ENCODE results near the gene NTHL1.
"Not testable (repeated sequence)": the region's sequence is repeated elsewhere in the genome, so short reads cannot be mapped to it uniquely, and the experiment has no call there.

Gene NTHL1

DNA sequence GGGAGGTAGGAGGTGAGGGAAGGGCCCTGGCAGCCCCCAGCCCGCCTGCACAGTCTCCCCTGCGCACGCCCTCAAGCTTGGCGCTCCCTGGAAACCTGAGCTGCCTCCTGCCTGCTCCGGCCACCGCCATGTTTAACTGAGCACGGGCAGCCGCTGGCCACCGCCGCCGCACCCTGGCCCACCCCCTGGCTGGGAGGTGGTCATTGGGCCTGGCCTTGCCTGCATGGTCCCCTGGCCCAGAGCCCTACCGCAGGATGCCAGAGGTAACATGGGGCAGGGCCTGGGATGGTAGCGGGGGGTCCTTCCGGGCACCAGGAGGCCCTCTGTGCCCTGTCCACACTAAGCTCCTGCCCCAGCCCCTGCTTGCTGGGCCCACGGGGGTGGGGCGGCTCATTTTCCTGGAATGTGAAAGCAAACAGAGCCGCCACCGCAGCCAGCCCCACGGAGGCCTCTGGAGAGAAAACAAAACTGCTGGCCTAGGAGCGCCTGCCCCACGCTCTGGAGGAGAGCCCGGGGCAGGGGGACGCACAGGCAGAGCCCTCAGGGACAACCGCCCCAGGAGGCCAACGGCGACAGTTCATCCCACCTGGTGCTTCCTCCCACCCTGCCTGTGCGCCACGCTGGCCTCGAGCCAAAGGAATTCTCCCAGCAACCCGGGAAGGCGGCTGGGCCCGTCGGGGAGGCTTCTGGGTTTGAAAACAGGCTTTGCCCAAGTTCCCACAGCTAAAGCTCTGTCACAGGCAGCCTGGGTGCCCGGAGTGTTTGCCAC, 12.0 kb downstream of the NTHL1 start:
- Histone ChIP-seq H3K36me3 (ENCODE audit: insufficient read depth, low read length) (peaks cover 3% of the 10 kb centered on the region; the same call in 1 of the 2 replicates), H3K9me3 (ENCODE audit: low read depth, low read length) (no peaks in the 10 kb centered on the region), H3K9ac (ENCODE audit: insufficient read length) (peak overlapping the region; percentile 64), H3K27ac (peak overlapping the region; percentile 99), H3K4me3 (peak overlapping the region; percentile 47)
- TF ChIP-seq FOXP2 (optimal IDR thresholded peaks at IDR 0.05; ENCODE audit: control extremely low read depth, extremely low read length, insufficient read depth), result no peak
- no peak for TF ChIP-seq POLR2AphosphoS5 (IDR thresholded peaks at IDR 0.05; ENCODE audit: borderline replicate concordance, low read depth, low read length)
- TF ChIP-seq EZH2 (IDR thresholded peaks at IDR 0.05), result no peak
- DNase-seq (ENCODE audit: low read depth, low spot score), result no peak

DNA sequence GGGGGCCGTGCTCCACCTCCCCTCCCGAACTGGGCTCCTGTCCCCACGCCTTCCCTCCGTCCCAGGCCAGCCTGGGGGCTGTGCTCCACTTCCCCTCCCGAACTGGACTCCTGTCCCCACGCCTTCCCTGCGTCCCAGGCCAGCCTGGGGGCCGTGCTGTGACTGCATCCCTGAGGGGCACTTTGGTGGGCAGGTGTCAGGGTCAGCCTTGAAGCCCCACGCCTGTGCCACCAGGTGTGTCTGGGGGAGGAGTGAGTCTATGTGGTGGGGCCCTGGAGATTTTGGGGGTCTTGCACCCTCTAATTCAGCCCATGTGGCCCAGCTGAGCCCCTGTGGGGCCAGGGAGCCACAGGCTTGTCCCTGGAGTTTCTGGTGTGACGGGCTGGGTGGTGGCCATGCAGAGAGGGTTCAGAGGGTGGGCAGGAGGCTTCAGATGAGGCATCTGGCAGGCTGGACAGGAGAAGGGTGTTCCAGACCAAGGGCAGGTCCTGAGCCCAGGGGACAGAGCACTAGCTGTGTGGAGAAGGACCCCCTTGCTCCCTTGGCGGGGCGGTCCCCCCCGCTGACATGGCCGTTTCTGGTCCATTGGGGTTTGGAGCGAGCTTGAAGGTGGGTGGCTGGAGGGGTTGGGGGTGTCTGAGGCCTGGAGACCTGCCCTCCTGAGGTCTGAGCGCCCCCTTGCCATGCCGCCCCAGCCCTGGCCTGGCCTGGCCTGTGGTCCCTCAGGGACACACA, 12.8 kb downstream of the NTHL1 start:
- Histone ChIP-seq H3K27ac (peak overlapping the region; percentile 99), H3K9me3 (ENCODE audit: low read depth, low read length) (no peaks in the 10 kb centered on the region), H3K36me3 (ENCODE audit: insufficient read depth, low read length) (peaks cover 3% of the 10 kb centered on the region; the same call in 1 of the 2 replicates), H3K9ac (ENCODE audit: insufficient read length) (no peak overlapping the region), H3K4me3 (no peak overlapping the region)
- TF ChIP-seq FOXP2 (optimal IDR thresholded peaks at IDR 0.05; ENCODE audit: control extremely low read depth, extremely low read length, insufficient read depth) (no peak), EZH2 (IDR thresholded peaks at IDR 0.05) (no peak), POLR2AphosphoS5 (IDR thresholded peaks at IDR 0.05; ENCODE audit: borderline replicate concordance, low read depth, low read length) (no peak)
- DNase-seq (ENCODE audit: low read depth, low spot score), result no peak

DNA sequence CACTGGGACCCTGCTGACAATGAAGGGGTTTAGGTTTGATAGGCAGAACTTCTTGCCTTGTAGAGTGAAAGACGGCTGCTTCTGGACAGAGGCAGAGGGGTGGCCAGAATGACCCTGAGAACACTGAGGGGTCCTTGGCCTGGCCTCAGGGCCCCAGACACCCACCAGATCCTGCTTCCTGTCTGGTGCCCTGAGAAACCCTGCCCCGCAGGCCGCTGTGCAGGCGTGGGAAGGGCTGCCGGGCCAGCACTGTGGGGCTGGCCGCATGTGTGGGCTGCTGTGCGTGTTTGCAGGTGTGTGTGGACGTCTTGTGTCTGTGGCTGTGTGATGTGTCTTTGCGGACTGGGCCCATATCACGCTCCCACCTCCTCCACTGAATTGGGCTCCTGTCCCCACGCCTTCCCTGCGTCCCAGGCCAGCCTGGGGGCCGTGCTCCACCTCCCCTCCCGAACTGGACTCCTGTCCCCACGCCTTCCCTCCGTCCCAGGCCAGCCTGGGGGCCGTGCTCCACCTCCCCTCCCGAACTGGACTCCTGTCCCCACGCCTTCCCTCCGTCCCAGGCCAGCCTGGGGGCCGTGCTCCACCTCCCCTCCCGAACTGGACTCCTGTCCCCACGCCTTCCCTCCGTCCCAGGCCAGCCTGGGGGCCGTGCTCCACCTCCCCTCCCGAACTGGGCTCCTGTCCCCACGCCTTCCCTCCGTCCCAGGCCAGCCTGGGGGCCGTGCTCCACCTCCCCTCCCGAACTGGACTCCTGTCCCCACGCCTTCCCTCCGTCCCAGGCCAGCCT, 13.5 kb downstream of the NTHL1 start:
- not testable (repeated sequence) for H3K4me3 ChIP-seq; H3K36me3 ChIP-seq (ENCODE audit: insufficient read depth, low read length); DNase-seq (ENCODE audit: low read depth, low spot score); H3K9me3 ChIP-seq (ENCODE audit: low read depth, low read length)
- H3K27ac ChIP-seq, result peak overlapping the region; percentile 80
- H3K9ac ChIP-seq (ENCODE audit: insufficient read length), result peak overlapping the region; percentile 59

DNA sequence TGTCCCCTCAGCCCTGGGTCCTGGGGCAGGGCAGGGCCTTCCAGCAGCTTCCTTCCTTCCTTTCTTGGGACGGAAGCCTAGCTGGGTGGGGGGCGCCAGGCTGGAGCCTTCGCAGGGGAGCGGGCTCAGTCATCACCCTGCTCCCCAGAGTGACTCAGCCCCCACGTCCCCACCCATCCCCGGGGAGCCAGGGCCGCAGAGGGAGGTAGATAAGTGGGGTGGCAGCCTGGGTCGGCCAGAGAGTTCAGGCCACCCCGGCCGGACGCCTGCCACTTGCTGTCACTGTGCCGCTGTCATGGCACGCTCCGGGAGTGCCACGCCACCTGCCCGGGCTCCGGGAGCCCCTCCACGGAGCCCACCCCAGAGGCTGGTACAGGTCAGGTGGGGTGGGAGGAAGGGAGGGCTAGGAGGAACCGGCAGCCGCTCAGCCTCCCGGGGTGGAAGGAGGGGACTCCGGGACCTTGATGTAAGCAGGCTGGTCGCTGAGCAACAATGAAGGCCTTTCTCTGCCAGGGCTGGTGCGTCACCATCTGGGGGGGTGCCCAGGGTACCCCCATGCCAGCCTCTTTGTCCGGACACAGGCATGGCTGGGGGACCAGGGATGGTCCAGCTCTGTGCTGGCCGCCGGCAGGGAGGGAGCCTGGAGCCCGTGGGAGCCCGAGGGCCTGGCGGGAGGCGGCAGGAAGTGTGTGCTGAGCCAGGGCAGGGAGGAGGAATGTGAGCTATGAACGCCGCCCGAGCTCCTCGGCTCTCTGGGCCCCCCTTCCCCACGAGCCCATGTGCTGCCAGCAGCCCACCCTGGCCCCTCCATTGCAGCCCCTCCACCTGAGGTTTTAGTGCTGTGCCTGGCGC, 14.4 kb downstream of the NTHL1 start:
- Histone ChIP-seq H3K4me3 (no peak overlapping the region), H3K9me3 (ENCODE audit: low read depth, low read length) (no peaks in the 10 kb centered on the region), H3K27ac (peak overlapping the region; percentile 80), H3K9ac (ENCODE audit: insufficient read length) (peak overlapping the region; percentile 59), H3K36me3 (ENCODE audit: insufficient read depth, low read length) (peaks cover 3% of the 10 kb centered on the region; the same call in 1 of the 2 replicates)
- no peak for TF ChIP-seq FOXP2 (optimal IDR thresholded peaks at IDR 0.05; ENCODE audit: control extremely low read depth, extremely low read length, insufficient read depth)
- no peak for TF ChIP-seq EZH2 (IDR thresholded peaks at IDR 0.05)
- TF ChIP-seq POLR2AphosphoS5 (IDR thresholded peaks at IDR 0.05; ENCODE audit: borderline replicate concordance, low read depth, low read length), result no peak
- DNase-seq (ENCODE audit: low read depth, low spot score), result no peak

DNA sequence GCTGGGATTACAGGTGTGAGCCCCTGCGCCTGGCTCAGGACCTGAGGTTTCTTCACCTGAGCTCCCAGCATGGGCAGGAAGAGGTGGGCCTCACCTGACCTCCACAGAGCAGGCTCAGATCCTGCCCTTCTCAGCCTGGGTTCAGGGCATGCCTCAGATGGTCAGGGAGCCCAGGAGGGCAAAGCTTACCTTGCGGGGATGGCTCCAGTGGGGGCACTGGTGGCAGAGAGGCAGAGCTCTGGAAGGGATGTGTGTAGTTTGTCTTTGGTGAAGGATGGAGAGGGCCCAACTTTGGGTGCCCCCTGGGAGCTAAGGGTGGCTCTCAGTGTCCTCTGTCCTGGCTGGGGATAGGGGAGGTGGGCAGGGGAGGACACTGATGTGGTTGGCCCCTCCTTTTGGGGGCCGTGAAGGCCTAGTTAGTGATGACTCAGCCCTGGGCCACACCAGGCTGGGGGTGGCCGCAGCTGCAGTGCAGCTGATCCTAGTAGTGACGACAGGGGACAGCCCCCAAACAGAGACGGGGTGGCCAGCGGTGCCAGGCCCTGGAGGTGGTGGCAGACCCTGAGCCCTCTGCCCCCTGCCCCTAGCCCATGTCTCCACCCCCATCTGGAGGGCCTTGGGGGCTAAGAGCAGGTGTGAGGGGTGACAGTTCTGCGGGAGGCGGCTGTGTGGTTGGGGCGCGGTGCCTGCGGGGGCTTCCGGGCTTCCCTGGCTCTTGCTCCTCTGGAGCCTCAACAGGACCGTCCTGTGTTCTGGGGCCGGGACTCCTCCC, 15.2 kb downstream of the NTHL1 start:
- TF ChIP-seq POLR2AphosphoS5 (IDR thresholded peaks at IDR 0.05; ENCODE audit: borderline replicate concordance, low read depth, low read length), result no peak
- no peak for TF ChIP-seq FOXP2 (optimal IDR thresholded peaks at IDR 0.05; ENCODE audit: control extremely low read depth, extremely low read length, insufficient read depth)
- no peak for TF ChIP-seq EZH2 (IDR thresholded peaks at IDR 0.05)
- H3K4me3 ChIP-seq, result no peak overlapping the region
- H3K9me3 ChIP-seq (ENCODE audit: low read depth, low read length), result no peaks in the 10 kb centered on the region
- no peak overlapping the region for H3K9ac ChIP-seq (ENCODE audit: insufficient read length)
- peaks cover 3% of the 10 kb centered on the region; the same call in 1 of the 2 replicates for H3K36me3 ChIP-seq (ENCODE audit: insufficient read depth, low read length)
- DNase-seq (ENCODE audit: low read depth, low spot score), result no peak
- H3K27ac ChIP-seq, result 0 out of 2 replicates have a peak overlapping the region, but pooled peaks have one; percentile 42

DNA sequence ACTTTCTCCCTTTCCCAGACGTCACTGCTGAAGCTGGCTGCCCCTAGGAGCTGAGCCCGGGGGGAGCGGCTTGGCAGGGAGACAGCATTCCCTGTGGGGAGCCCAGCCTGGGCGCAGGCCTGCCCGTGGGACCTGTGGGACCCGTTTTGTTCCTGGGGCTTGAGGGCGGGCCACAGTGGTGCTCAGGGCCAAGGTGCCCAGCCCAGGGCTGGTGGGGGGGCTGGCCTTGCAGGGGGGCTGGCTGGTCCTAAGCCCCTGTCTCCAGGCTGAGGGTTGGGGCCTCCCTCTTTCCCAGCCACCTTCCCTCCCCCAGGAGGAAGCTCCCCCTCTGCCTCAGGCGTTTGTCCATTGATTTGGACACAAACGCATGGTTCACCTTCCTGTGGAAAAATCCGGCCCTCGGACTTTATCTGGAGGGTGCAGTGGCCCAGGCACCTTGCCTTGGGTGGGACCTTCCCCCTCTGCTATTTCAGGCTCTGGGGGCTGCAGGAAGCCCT, 16.5 kb downstream of the NTHL1 start:
- no peaks in the 10 kb centered on the region for H3K9me3 ChIP-seq (ENCODE audit: low read depth, low read length)
- H3K9ac ChIP-seq (ENCODE audit: insufficient read length), result no peak overlapping the region
- no peak overlapping the region for H3K4me3 ChIP-seq
- no peaks in the 10 kb centered on the region for H3K36me3 ChIP-seq (ENCODE audit: insufficient read depth, low read length)
- H3K27ac ChIP-seq, result peak overlapping the region; percentile 80
- TF ChIP-seq POLR2AphosphoS5 (IDR thresholded peaks at IDR 0.05; ENCODE audit: borderline replicate concordance, low read depth, low read length) (no peak), EZH2 (IDR thresholded peaks at IDR 0.05) (no peak), FOXP2 (optimal IDR thresholded peaks at IDR 0.05; ENCODE audit: control extremely low read depth, extremely low read length, insufficient read depth) (no peak)
- no peak for DNase-seq (ENCODE audit: low read depth, low spot score)

DNA sequence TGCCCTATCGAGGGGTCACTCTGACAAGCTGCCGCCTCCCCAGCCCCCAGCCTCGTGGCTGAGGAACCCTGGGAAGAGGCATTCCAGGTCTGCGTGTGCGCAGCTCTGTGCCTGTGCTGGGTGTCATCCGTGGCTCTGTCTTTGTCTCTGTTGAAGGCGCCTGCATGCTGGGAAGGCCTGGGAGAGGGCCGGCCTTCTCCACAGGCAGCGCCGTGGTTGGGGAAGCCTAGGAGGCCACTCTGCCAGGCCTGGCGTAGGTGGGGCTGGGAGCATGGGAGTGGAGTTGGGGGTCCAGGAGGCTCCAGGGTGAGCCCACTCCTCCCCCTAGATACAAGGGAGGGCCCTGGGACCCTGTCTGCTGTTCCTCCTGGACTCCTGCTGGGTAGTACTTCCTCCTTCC, 17.6 kb downstream of the NTHL1 start:
- Histone ChIP-seq H3K4me3 (no peak overlapping the region), H3K27ac (peak overlapping the region; percentile 80; the same call in 1 of the 2 replicates), H3K9me3 (ENCODE audit: low read depth, low read length) (no peaks in the 10 kb centered on the region), H3K36me3 (ENCODE audit: insufficient read depth, low read length) (no peaks in the 10 kb centered on the region), H3K9ac (ENCODE audit: insufficient read length) (no peak overlapping the region)
- TF ChIP-seq POLR2AphosphoS5 (IDR thresholded peaks at IDR 0.05; ENCODE audit: borderline replicate concordance, low read depth, low read length) (no peak), EZH2 (IDR thresholded peaks at IDR 0.05) (no peak), FOXP2 (optimal IDR thresholded peaks at IDR 0.05; ENCODE audit: control extremely low read depth, extremely low read length, insufficient read depth) (no peak)
- DNase-seq (ENCODE audit: low read depth, low spot score), result no peak

All from SK-N-MC (cell line).